Measurements from ENCODE around the gene RSPO3. TPM values are rescaled to one million over a fixed set of nuclear protein-coding genes. Genes with fewer than 3 reads are reported as not detected.
"Not testable (repeated sequence)": the region's sequence is repeated elsewhere in the genome, so short reads cannot be mapped to it uniquely, and the experiment has no call there.

The RSPO3 gene, protein sequence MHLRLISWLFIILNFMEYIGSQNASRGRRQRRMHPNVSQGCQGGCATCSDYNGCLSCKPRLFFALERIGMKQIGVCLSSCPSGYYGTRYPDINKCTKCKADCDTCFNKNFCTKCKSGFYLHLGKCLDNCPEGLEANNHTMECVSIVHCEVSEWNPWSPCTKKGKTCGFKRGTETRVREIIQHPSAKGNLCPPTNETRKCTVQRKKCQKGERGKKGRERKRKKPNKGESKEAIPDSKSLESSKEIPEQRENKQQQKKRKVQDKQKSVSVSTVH
- total RNA-seq: 1.2 TPM

- DNase-seq: peak; percentile 76
Observed at GRCh38 chr6:127118298-127119101, at the start of gene RSPO3. RSPO3 (plus strand) TSS chr6:127118671; CDS start chr6:127119193, 522 bp downstream.

DNA sequence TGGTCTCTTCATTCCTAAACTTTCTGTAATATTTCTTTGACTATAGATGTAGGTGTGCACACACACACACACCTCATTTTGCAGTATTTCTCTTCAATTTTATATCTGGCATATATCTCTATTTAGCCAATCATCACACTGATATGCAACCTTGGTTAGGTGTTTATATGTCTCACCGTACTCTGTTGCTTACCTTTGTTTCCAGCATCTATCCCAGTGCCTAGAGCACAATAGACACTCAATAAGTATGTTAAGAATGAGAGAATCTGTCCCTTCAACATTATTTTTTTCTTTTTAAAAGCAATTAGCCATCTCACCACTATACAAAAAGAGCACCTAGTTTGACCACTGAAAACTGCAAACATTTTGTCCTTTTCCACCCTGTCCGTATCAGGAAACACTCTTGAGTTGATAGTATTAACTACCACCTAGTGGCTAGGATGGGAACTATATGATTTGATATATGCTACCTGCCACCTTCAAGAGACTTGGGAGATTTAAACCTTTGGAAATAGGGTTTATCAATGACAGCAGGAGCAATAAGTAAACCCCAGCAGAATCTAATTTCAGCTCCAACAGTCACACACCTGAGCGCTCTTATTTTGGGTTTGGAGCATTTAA lies 48.7 kb upstream of the RSPO3 start:
- DNase-seq: peak; percentile 13

- no peak for DNase-seq
Observed at GRCh38 chr6:127073222-127073621, 45.2 kb upstream of the RSPO3 start.

- no peak for DNase-seq
Observed at GRCh38 chr6:127076466-127076865, 42.0 kb upstream of the RSPO3 start.

GRCh38 chr6:127077886-127078285 lies 40.6 kb upstream of the RSPO3 start:
- DNase-seq: no peak

GRCh38 chr6:127078669-127079068 lies 39.8 kb upstream of the RSPO3 start:
- no peak for DNase-seq

- DNase-seq: no peak
Observed at GRCh38 chr6:127079681-127080080, 38.8 kb upstream of the RSPO3 start.

- DNase-seq: no peak
Observed at GRCh38 chr6:127080081-127080480, 38.4 kb upstream of the RSPO3 start.

DNA sequence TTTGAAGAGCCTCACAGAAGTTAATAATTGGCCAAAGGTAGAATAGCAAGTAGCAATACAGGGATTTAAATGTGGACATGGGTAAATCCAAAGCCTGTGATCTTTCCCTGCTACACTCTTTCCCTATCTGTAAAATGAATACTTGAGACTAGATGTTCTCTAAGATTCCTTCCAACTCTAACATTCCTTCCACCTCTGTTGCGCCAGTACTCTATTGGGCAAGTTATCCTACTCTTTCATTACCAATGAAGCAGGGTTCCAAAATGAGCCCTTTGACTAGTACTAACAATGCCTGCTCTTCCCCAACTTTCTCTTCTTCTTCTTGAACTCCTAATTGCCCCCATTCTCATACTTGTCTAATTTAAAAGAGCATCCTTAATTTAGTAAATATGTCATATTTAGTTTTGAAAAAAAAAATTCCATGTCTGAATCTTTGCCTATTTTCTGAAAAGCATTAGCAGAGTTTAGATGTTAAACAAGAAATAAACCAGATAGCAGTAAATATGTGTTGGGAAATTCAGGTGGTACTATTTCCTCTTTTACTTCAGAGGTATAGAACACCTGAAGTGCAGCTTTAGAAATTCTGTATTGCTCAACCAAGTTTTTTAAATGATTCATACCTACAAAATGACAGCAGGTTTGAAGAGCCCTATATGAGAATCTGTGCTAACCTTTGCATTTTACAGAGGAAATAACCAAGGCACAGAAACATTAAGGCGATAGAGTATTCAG lies 35.1 kb upstream of the RSPO3 start:
- no peak for DNase-seq

- DNase-seq: no peak
Observed at GRCh38 chr6:127083963-127084310, 34.5 kb upstream of the RSPO3 start.

DNA sequence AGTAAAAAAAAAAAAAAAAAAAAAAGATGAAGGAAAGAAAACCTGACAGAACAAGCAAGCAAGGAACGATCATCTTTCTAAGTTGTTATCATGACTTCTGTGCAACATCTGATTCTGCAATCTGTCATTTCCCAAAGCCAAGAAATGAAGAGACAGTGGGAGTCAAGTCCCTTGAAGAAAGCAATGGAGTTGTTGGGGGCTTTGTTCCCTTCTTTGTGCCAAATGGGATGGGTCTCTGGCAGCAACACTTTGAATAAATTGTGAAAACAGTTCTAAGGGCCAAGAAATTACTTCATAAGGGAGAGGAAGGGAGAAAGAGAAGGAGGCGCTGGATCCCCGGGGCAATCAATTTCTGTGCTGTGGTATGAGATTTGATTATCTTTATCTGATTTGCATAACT lies 33.3 kb upstream of the RSPO3 start:
- peak; percentile 3 for DNase-seq

GRCh38 chr6:127090051-127090450 lies 28.4 kb upstream of the RSPO3 start:
- DNase-seq: no peak

DNA sequence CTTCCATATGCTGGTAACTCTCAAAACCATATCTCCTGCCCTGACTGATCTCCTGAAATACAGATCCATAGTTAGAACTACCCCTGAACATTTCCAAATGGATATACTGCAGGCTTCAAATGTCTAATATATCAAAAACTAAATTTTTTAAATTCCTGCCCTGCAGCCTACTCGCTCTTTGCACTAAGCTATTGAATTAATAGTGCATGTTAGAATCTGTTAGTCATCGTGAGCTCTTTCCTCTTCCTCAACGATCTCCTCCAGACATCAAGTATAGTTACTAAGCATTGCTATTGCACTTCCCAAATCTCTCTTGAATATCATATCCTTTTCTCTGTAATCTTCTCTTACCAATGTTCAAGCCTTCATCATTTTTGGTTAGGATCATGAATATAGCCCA lies 26.0 kb upstream of the RSPO3 start:
- no peak for DNase-seq

DNA sequence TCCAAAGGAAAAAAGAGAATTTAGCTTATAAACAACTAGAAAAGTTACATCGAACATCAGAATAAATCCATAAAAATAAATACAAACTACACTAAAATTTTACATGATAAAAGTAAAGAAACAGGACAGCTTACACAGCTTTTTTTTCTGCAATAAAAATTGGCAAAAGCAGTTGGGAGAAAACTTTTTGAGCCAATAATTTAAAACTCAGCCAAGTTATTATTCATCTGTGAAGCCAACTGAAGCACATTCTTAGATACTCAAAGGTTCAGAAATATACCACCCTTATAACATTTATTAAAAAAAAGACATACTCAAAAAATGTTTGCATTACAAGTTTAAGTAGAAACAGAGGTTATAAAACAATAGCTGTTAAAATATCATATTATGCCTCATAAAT lies 23.7 kb upstream of the RSPO3 start:
- DNase-seq: no peak

DNA sequence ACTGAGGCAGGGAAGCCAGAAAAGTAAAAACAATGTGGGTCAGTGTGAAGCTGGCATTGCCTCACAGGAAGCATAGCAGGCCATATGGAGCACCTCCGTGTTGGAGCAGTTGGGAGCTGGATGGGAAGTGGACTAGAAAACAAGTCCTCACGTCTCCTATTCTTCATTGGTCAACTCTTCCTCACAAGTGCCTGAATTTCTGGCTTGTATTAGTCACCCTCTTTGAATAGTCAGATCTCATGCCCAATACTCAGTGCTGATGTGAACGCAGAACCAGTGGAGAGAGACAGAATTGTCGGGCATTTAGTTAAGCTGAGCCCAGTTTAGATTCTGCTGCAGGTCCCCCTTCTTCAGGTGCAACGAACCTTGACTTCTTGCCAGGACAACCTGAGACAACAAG lies 22.3 kb upstream of the RSPO3 start:
- no peak for DNase-seq

DNA sequence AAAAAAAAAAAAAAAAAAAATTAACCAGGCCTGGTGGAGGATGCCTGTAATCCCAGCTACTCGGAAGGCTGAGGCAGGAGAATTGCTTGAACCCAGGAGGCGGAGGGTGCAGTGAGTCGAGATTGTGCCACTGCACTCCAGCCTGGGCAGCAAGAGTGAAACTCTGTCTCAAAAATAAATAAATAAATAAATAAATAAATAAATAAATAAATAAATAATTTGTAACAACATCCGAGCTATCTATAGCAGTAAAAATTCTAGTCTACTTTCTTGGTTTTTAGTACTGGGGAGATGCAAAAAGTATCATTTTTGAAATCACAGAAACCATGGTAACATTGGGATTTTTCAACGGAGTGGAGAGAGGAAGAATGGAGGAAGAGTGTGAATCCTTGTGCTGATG lies 21.0 kb upstream of the RSPO3 start:
- DNase-seq: not testable (repeated sequence)

DNA sequence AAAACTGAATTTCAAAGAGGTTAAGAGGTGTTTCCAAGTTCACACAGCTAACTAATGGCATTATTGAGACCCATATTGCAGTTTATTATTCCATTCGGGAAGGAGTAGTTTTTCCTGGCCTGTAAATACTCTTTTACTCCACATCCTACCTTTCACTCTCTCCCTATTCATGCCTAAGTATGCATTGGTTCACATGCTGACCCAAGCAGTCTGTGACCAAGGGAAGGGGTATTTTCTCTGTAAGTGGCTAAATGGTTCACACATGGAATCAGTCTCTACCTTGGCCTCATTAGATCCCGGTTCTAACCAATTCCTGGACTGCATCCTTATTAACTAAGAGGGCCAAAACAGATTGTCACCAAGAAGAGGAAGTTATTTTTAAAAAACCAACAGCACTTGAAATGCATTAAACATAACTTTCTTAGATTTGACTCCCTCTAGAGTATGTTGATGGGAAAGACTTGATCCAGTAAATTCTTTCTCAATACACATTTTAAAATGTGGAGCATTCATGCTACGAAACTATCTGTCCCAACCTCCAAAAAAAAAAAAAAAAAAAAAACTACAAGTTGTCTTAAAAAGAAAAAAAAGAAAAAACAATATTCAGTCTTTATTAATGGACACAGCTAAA lies 17.8 kb upstream of the RSPO3 start:
- peak; percentile 17 for DNase-seq

DNA sequence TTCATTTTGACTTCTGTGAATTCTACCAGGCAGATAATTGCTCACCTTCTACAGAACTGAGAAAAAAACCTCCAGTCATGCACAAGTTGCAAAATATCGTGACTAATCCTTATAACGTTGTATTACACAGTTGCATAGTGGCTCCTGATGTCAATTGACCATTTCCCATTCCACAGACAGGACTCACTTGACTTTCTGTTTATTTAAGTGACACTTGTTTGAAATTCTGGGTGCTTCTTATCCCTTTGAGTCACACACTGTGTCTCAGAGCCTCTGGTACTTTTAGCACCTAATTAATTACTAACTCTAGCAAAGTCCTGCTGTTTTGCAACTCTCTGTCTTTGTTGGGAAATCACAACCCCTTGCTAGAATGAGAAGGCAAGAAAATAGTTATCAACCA lies 16.2 kb upstream of the RSPO3 start:
- DNase-seq: no peak

DNA sequence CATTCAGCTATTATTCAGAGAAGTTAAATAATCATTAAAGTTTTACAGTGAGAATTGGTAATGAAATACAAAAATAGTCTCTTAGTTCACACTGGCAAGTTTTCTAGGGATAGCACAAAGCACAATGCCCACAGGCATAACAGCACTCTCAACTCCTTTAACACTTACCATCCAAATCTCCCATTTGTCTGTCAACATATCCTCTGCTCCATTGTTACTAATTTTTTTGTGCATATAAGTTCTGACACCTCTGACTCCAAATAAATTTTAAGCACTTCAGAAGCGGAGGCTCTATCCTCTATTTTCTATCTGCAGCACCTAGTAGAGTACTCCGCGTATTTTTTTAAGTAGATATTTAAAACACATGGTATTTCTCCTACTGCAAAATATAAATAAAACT lies 15.6 kb upstream of the RSPO3 start:
- DNase-seq: no peak

- no peak for DNase-seq
Observed at GRCh38 chr6:127103482-127103881, 15.0 kb upstream of the RSPO3 start.

DNA sequence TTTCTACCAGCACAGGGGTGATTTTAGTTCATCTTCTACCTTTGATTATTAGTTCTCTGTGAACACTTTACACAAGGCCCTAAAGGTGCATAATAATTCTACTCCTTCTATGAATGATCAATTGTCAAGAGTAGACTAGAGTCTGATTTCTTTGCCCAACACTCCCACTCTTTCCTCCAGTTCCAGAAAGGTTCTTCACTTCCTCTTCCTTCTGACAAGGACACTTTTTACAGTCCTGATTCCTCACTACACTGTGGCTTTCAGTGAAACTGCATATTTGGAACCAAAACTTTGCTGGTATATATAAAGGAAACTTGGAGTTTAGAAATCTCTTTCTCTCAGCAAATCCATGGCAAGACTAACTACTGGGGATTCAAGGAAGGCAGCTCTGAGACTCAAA lies 10.6 kb upstream of the RSPO3 start:
- DNase-seq: no peak

DNA sequence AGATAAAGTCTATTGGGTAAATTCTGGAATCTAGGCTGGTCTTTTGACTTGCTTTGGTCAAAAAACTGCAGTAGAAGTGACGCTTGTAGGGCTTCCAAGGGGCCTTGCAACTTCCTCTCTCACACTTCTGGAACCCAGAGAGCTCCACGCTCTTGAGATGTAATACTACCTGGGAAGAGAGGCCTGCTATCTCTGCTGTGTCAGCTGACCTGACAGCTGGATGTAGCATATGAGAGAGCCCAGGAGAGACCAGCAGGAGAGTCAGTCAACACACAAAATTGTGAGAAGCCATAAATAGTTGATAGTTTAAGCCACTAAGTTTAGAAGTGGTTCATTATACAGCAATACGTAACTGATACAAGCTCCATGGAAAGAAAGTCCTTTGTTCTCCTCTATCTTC lies 7.8 kb upstream of the RSPO3 start:
- no peak for DNase-seq

All from tongue (tissue), 2 donors.